Neural crest cell (in vitro differentiated cells): ENCODE data around the gene ANGPTL4. TPM values are rescaled to one million over a fixed set of nuclear protein-coding genes. Genes with fewer than 3 reads are reported as not detected.
"Not testable (repeated sequence)": the region's sequence is repeated elsewhere in the genome, so short reads cannot be mapped to it uniquely, and the experiment has no call there.

ENCODE experiments used
- DNase-seq: peaks from one replicate; pipeline ENCODE4 v3.0.0; 2021; ENCODE audit warnings: low read depth, mixed read lengths, low spot score
- H3K27ac Mint-ChIP-seq: one replicate; pipeline ENCODE4 v1.8.0; 2021; ENCODE audit warnings: mild to moderate bottlenecking, mixed read lengths; ENCODE audit not compliant: unreplicated experiment
- H3K27me3 Mint-ChIP-seq: 2 replicates; pipeline ENCODE4 v1.8.0; 2021; ENCODE audit warnings: low read depth, mild to moderate bottlenecking, mixed read lengths
- H3K36me3 Mint-ChIP-seq: 2 replicates; pipeline ENCODE4 v1.8.0; 2021; ENCODE audit warnings: low read depth, mild to moderate bottlenecking, mixed read lengths
- H3K4me1 Mint-ChIP-seq: 2 replicates; pipeline ENCODE4 v1.8.0; 2021; ENCODE audit warnings: mixed read lengths
- H3K4me3 Mint-ChIP-seq: one replicate; pipeline ENCODE4 v1.8.0; 2021; ENCODE audit warnings: mild to moderate bottlenecking, mixed read lengths
- H3K9me3 Mint-ChIP-seq: 2 replicates; pipeline ENCODE4 v1.8.0; 2021; ENCODE audit warnings: mixed read lengths
- long read RNA-seq: library from polyadenylated mRNA; unstranded; transcript quantifications from one replicate; pipeline ENCODE4 v2.0.0, GENCODE V29; 2020
- total RNA-seq: library from RNA; stranded (reverse); gene quantifications from 2 replicates; pipeline ENCODE4 v1.2.1, GENCODE V29; 2021
- TF ChIP-seq, protein P1 (sequence below): fragments of 200-600 bp; sonication (generic); conservative IDR thresholded peaks from 2 replicates; pipeline ENCODE4 v1.5.0; 2021; ENCODE audit warnings: antibody characterized with exemption, mild to moderate bottlenecking

The ANGPTL4 gene, protein sequence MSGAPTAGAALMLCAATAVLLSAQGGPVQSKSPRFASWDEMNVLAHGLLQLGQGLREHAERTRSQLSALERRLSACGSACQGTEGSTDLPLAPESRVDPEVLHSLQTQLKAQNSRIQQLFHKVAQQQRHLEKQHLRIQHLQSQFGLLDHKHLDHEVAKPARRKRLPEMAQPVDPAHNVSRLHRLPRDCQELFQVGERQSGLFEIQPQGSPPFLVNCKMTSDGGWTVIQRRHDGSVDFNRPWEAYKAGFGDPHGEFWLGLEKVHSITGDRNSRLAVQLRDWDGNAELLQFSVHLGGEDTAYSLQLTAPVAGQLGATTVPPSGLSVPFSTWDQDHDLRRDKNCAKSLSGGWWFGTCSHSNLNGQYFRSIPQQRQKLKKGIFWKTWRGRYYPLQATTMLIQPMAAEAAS
- total RNA-seq: not detected in 2 replicates
- long read RNA-seq, partial matches to known transcripts: 0 of 1 reads
- long read RNA-seq, other reads (novel, unspliced or antisense): 1 of 1 reads

GRCh38 chr19:8363803-8364771 is at the start of gene ANGPTL4:
Gene ANGPTL4 (plus strand): TSS chr19:8364155. CDS start chr19:8364322, 167 bp downstream.
- TF ChIP-seq, protein P1, sequence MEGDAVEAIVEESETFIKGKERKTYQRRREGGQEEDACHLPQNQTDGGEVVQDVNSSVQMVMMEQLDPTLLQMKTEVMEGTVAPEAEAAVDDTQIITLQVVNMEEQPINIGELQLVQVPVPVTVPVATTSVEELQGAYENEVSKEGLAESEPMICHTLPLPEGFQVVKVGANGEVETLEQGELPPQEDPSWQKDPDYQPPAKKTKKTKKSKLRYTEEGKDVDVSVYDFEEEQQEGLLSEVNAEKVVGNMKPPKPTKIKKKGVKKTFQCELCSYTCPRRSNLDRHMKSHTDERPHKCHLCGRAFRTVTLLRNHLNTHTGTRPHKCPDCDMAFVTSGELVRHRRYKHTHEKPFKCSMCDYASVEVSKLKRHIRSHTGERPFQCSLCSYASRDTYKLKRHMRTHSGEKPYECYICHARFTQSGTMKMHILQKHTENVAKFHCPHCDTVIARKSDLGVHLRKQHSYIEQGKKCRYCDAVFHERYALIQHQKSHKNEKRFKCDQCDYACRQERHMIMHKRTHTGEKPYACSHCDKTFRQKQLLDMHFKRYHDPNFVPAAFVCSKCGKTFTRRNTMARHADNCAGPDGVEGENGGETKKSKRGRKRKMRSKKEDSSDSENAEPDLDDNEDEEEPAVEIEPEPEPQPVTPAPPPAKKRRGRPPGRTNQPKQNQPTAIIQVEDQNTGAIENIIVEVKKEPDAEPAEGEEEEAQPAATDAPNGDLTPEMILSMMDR: peak; percentile 25
- DNase-seq: peak; percentile 27
- Mint-ChIP-seq H3K27me3 (peaks cover 64% of the 10 kb centered on the region), H3K27ac (no peak within 1 kb of the TSS), H3K36me3 (no peaks in the 10 kb centered on the region), H3K4me3 (peak within 1 kb of the TSS; percentile 77), H3K9me3 (no peaks in the 10 kb centered on the region), H3K4me1 (peaks cover 17% of the 10 kb centered on the region)

DNA sequence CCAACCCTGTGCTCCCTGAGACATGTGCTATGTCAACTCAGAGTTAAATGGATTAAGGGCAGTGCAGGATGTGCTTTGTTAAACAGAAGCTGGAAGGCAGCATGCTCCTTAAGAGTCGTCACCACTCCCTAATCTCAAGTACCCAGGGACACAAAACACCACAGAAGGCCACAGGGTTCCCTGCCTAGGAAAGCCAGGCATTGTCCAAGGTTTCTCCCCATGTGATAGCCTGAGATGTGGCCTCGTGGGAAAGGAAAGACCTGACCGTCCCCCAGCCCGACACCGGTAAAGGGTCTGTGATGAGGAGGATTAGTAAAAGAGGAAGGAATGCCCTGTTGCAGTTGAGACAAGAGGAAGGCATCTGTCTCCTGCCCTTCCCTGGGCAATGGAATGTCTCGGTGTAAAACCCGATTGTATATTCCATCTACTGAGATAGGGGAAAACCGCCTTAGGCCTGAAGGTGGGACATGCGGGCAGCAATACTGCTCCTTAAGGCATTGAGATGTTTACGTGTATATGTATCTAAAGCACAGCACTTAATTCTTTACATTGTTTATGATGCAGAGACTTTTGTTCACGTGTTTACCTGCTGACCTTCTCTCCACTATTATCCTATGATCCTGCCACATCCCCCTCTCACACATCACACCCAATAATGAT is 48.8 kb upstream of the ANGPTL4 start:
- not testable (repeated sequence) for H3K27ac Mint-ChIP-seq

GRCh38 chr19:8316351-8317125 is 47.4 kb upstream of the ANGPTL4 start:
- peaks cover 12% of the 10 kb centered on the region for H3K4me1 Mint-ChIP-seq
- no peaks in the 10 kb centered on the region for H3K36me3 Mint-ChIP-seq
- no peaks in the 10 kb centered on the region for H3K9me3 Mint-ChIP-seq
- H3K27me3 Mint-ChIP-seq: no peaks in the 10 kb centered on the region
- TF ChIP-seq, protein P1: no peak
- DNase-seq: no peak
- peak overlapping the region; percentile 41 for H3K4me3 Mint-ChIP-seq
- no peak overlapping the region for H3K27ac Mint-ChIP-seq

More for the DNA sequence above, 48.8 kb upstream of the ANGPTL4 start:
- not testable (repeated sequence) for H3K36me3 Mint-ChIP-seq, H3K27me3 Mint-ChIP-seq, DNase-seq, H3K4me1 Mint-ChIP-seq, H3K9me3 Mint-ChIP-seq
- H3K4me3 Mint-ChIP-seq: peak overlapping the region; percentile 31

GRCh38 chr19:8318835-8319234 is 45.1 kb upstream of the ANGPTL4 start:
- not testable (repeated sequence) for H3K27ac Mint-ChIP-seq, H3K36me3 Mint-ChIP-seq
- H3K4me3 Mint-ChIP-seq: peak overlapping the region; percentile 83

GRCh38 chr19:8319807-8320520 is 44.0 kb upstream of the ANGPTL4 start:
- TF ChIP-seq, protein P1: no peak
- DNase-seq: no peak
- Mint-ChIP-seq H3K27me3 (no peaks in the 10 kb centered on the region), H3K9me3 (no peaks in the 10 kb centered on the region), H3K4me3 (peak overlapping the region; percentile 99), H3K36me3 (peaks cover 2% of the 10 kb centered on the region), H3K4me1 (peaks cover 25% of the 10 kb centered on the region), H3K27ac (peak overlapping the region; percentile 99)

More at GRCh38 chr19:8318835-8319234, 45.1 kb upstream of the ANGPTL4 start:
- DNase-seq, H3K27me3 Mint-ChIP-seq, H3K9me3 Mint-ChIP-seq: not testable (repeated sequence)
- H3K4me1 Mint-ChIP-seq: peaks cover 25% of the 10 kb centered on the region
